VCaP (cell line): ENCODE results near the gene GPRIN3.

Experiments
- H3K27ac ChIP-seq: fragments of 450-650 bp; 2 replicates; pipeline ENCODE4 v1.5.1; 2017
- TF ChIP-seq, protein P1 (sequence below): fragments of 450-650 bp; conservative IDR thresholded peaks from 2 replicates; pipeline ENCODE4 v1.5.1; 2017; ENCODE audit warnings: mild to moderate bottlenecking, moderate library complexity

GPRIN3 gene

DNA sequence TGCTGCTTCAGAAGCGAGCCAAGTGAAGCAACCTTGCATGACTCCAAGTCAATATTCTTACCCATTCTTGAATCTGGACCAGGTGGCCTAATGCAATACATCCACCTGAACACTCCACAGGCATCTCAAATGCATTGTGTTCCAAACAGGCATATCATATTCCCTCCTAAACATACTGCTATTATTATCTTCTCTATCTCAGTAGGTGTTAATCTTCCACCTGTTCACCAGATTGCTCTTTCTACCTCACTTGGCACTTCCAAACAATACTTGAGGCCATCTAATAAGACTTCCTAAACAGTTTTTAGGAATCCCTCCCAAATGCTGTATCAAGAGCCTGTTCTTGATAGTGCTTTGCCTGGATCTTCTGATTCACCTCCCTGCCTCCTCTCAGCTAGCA, 90.7 kb downstream of the GPRIN3 start:
- no peak overlapping the region for H3K27ac ChIP-seq
- TF ChIP-seq, protein P1, sequence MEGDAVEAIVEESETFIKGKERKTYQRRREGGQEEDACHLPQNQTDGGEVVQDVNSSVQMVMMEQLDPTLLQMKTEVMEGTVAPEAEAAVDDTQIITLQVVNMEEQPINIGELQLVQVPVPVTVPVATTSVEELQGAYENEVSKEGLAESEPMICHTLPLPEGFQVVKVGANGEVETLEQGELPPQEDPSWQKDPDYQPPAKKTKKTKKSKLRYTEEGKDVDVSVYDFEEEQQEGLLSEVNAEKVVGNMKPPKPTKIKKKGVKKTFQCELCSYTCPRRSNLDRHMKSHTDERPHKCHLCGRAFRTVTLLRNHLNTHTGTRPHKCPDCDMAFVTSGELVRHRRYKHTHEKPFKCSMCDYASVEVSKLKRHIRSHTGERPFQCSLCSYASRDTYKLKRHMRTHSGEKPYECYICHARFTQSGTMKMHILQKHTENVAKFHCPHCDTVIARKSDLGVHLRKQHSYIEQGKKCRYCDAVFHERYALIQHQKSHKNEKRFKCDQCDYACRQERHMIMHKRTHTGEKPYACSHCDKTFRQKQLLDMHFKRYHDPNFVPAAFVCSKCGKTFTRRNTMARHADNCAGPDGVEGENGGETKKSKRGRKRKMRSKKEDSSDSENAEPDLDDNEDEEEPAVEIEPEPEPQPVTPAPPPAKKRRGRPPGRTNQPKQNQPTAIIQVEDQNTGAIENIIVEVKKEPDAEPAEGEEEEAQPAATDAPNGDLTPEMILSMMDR, result no peak

DNA sequence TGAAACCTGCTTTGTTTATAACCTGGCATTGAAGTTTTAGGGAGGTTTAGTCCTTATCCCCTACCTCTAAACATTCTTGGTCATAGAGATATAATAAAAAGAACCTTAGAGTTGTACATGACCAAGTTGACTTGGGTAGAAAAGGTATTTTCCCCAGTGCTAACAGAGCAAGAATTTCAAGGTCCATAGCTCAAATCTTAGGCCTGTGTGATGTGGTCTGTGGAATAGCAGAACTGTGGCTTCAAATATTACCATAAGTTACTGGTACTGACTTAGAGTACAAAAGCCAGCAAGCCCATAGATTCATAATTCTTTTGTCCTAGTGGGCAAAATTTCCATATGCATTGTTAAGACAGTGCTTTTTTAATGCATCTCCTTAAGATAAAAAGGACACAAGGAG, 91.2 kb downstream of the GPRIN3 start:
- TF ChIP-seq, protein P1, result no peak
- H3K27ac ChIP-seq, result no peak overlapping the region

DNA sequence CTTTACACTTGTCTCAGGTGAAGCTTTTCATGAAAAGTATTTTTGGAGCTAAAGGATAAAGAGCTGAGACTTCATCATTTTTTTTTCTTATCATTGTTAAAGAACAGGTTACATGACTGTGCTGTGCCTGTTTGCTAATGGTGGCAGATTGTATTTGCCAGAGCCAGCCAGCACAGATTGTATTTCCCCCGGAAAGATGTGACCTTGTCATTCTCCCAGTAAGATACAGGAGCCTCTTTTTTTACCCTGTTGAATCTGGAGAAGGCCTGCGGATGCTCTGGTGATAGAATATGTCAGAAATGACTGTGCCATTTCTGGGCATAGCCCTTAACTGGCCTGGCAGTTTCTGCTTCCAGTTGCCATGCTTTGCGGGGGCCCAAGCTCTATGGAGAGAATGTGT, 91.9 kb downstream of the GPRIN3 start:
- TF ChIP-seq, protein P1, result no peak
- no peak overlapping the region for H3K27ac ChIP-seq

DNA sequence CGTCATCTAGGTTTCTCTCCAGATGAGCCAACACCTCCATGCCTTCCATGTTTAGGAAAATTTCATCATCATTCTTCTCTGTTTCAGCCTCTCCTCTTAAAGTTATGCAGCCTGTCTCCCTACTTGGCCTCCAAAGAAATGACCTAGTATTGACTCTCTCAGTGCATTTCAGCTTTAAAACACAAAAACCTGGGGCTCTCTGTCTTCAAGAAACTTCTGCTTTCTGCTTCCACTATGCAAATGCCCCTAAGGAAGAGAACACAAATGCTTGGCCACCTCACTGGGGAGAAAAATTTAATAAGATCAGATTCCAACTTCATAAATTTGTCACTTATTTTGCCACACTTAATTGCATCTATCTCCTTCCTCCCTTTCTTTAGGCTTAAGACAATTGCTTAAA, 93.3 kb downstream of the GPRIN3 start:
- H3K27ac ChIP-seq, result no peak overlapping the region

DNA sequence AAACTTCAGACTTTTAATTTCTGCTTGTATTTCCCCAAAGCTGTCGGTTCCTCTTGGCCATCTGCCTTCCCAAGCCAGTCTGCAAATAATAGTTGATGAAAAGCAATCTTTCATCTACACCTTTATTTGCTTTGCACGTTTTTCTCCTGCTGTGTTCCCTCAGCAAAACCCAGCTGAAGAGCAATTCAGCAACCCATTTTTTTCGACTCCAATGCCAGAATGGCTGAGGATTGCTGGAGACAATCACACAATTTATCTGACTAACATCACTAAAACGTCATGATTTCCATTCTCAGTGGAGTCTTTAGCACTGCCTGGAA, 94.3 kb downstream of the GPRIN3 start:
- no peak overlapping the region for H3K27ac ChIP-seq
- TF ChIP-seq, protein P1, result no peak

More for the DNA sequence above, 93.3 kb downstream of the GPRIN3 start:
- TF ChIP-seq, protein P1, result no peak

DNA sequence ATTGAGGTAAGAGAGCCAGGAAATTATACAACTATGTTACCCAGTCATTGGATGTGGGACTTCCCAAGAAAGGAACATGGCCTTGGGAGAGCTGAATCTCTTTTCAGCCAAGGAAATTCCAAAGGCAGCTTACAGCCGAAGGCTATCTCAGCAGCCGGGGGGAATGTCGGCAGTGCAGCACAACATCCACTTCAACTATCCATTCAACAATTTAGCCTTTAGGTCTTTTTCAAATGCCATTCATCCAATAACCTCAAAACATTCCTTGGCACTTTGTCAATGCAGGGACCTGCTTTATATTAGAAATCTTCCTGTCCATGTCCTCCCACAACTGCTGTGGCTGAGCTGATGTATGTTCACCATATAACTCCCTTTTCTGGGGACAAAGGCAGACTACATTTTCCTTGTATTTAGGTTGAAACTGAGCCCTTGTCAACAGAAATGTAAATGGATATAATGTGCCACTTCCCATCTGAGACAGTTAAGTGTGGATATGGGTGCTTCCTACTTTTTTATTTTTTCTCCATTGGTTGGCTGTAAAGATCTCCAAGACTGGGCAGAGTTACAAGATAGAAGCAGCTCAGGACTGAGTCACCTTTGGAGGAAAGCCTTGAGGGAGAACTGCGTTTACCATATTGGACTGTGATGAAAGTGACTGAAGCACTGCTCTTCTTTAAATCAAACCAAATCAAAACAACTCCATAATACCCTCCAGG, 94.8 kb downstream of the GPRIN3 start:
- H3K27ac ChIP-seq, result no peak overlapping the region

DNA sequence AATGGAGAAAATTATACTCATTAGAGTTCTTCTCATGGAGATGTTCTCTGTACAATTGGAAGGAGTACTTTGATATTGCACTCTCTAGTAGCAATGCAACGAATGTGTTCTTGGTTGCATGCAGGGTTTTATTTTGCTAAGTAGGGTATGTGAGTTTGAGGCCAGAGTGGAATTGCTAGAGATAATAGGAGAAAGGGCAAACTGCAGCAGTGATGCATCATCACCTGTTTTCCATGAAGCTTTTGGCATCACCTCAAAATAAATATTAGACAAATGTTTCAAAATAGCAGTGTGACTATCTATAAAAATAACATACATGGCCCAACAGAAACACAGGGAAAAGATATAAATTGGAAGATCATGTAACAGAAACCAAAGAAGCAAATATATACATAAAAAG, 103.0 kb downstream of the GPRIN3 start:
- TF ChIP-seq, protein P1, result no peak

More for the DNA sequence above, 94.8 kb downstream of the GPRIN3 start:
- TF ChIP-seq, protein P1, result no peak

More for the DNA sequence above, 103.0 kb downstream of the GPRIN3 start:
- H3K27ac ChIP-seq, result peak overlapping the region; percentile 53
